Endothelial cell of umbilical vein (primary cell): ENCODE measurements around the gene KCNA3. TPM values are rescaled to one million over a fixed set of nuclear protein-coding genes. Genes with fewer than 3 reads are reported as not detected.

Source experiments
- BruUV-seq: library from RNA; stranded (reverse); fragments of 400-500 nt; replicated peaks from 2 replicates; lab custom pipeline; 2021; lab: Mats Ljungman, UMichigan
- CTCF ChIA-PET: fragments of 300-600, 350-600 bp; sonication (Branson Sonifier 250); formaldehyde crosslinking; loops from one replicate; lab custom pipeline; 2021; ENCODE audit warnings: antibody characterized with exemption, inconsistent platforms; lab: Charles Lee
- POLR2A ChIA-PET: fragments of 300-600, 350-600 bp; sonication (Branson Sonifier 250); formaldehyde crosslinking; loops from one replicate; lab custom pipeline; 2021; ENCODE audit warnings: antibody characterized with exemption, inconsistent platforms; lab: Charles Lee
- DNase-seq: peaks from one replicate; pipeline ENCODE4 v3.0.0-alpha.2; 2011; ENCODE audit warnings: low read depth, low spot score
- FAIRE-seq: peaks from 2 replicates; lab custom pipeline; 2011; peaks lifted over from hg19 to GRCh38; lab: Jason Lieb, UNC
- H2AFZ ChIP-seq: 2 replicates; pipeline ENCODE4 v1.6.0; 2012; ENCODE audit warnings: low read depth, low read length, control low read depth, inconsistent platforms
- H3K27ac ChIP-seq: 2 replicates; pipeline ENCODE4 v1.5.1; 2011; ENCODE audit warnings: low read depth, mild to moderate bottlenecking, control low read depth, low read length, moderate library complexity; ENCODE audit not compliant: insufficient read depth
- H3K27me3 ChIP-seq, 2 experiments: 2 replicates each; pipeline versions ENCODE4 v1.6.0 to v1.6.1; 2011; ENCODE audit warnings: low read length in 2 of 2, mixed read lengths in 1 of 2; ENCODE audit not compliant: control insufficient read depth in 2 of 2, insufficient read depth in 2 of 2
- H3K36me3 ChIP-seq, 2 experiments: 2 replicates in 1 of 2; 3 replicates in 1 of 2; pipeline ENCODE4 v1.5.1; 2011; ENCODE audit warnings: low read length in 2 of 2, mild to moderate bottlenecking in 1 of 2, moderate library complexity in 1 of 2; ENCODE audit not compliant: control insufficient read depth in 2 of 2, insufficient read depth in 2 of 2; ENCODE audit errors: extremely low read depth in 1 of 2
- H3K4me1 ChIP-seq: 3 replicates; pipeline ENCODE4 v1.5.1; 2011; ENCODE audit warnings: mild to moderate bottlenecking, low read length; ENCODE audit not compliant: control insufficient read depth, insufficient read depth; ENCODE audit errors: extremely low read depth
- H3K4me2 ChIP-seq: 2 replicates; pipeline ENCODE4 v1.6.1; 2011; ENCODE audit warnings: low read length, control low read depth, mixed read lengths; ENCODE audit not compliant: insufficient read depth
- H3K4me3 ChIP-seq, 3 experiments: fragments of 200-600 bp in 1 of 3; sonication (generic), shearing (Covaris generic) in 1 of 3; replicated peaks in 1 of 3; 2 replicates each; pipeline ENCODE4 v1.5.1; 2011 to 2016; ENCODE audit warnings: control low read depth in 3 of 3, low read length in 3 of 3, mild to moderate bottlenecking in 2 of 3, inconsistent platforms in 1 of 3, low read depth in 1 of 3, moderate library complexity in 1 of 3; ENCODE audit not compliant: insufficient read depth in 1 of 3
- H3K79me2 ChIP-seq: 2 replicates; pipeline ENCODE4 v1.6.0; 2012; ENCODE audit warnings: low read length, inconsistent platforms; ENCODE audit not compliant: control insufficient read depth, insufficient read depth
- H3K9ac ChIP-seq: replicated peaks from 2 replicates; pipeline ENCODE3; 2011; ENCODE audit warnings: low read length, control low read depth; ENCODE audit not compliant: insufficient read depth; ENCODE audit errors: extremely low read depth
- H3K9me1 ChIP-seq: replicated peaks from 3 replicates; pipeline ENCODE4 v1.6.0; 2011; ENCODE audit warnings: mild to moderate bottlenecking, low read length; ENCODE audit not compliant: control insufficient read depth, insufficient read depth; ENCODE audit errors: extremely low read depth
- H3K9me3 ChIP-seq: replicated peaks from 2 replicates; pipeline ENCODE4 v1.5.1; 2012; ENCODE audit warnings: low read length, inconsistent platforms; ENCODE audit not compliant: control insufficient read depth, insufficient read depth
- H4K20me1 ChIP-seq: replicated peaks from 2 replicates; pipeline ENCODE3; 2011; ENCODE audit warnings: mild to moderate bottlenecking, low read length; ENCODE audit not compliant: control insufficient read depth, insufficient read depth; ENCODE audit errors: extremely low read depth
- CTCF ChIP-seq, 2 donors: IDR thresholded peaks; 1 replicate in 1 of 2; 2 replicates in 1 of 2; pipeline ENCODE4 v1.5.1; 2011; ENCODE audit warnings: low read length in 2 of 2, mild to moderate bottlenecking in 2 of 2, moderate library complexity in 2 of 2, control low read depth in 1 of 2, inconsistent platforms in 1 of 2, low read depth in 1 of 2; ENCODE audit not compliant: insufficient read depth in 1 of 2; ENCODE audit errors: extremely low read depth in 1 of 2
- EZH2 ChIP-seq: IDR thresholded peaks from 2 replicates; pipeline ENCODE4 v1.6.1; 2012; ENCODE audit warnings: borderline replicate concordance, low read depth, mild to moderate bottlenecking, moderate library complexity, low read length, inconsistent platforms; ENCODE audit not compliant: severe bottlenecking
- FOS ChIP-seq: IDR thresholded peaks from 2 replicates; pipeline ENCODE4 v1.6.1; 2011; ENCODE audit warnings: mild to moderate bottlenecking, low read length, moderate library complexity, borderline replicate concordance; ENCODE audit not compliant: insufficient read depth
- GATA2 ChIP-seq: IDR thresholded peaks from 2 replicates; pipeline ENCODE4 v1.7.0; 2011; ENCODE audit warnings: low read depth, mild to moderate bottlenecking, moderate library complexity, mixed read lengths, low read length; ENCODE audit not compliant: insufficient read length, insufficient read depth
- JUN ChIP-seq: IDR thresholded peaks from 2 replicates; pipeline ENCODE4 v1.6.1; 2011; ENCODE audit warnings: borderline replicate concordance, low read depth; ENCODE audit not compliant: insufficient read length, insufficient read depth
- MAX ChIP-seq: IDR thresholded peaks from 2 replicates; pipeline ENCODE4 v1.6.1; 2011; ENCODE audit not compliant: insufficient read depth, insufficient read length
- MYC ChIP-seq: IDR thresholded peaks from one replicate; pipeline ENCODE4 v1.6.1; 2011; ENCODE audit warnings: mild to moderate bottlenecking, low read depth, low read length
- POLR2A ChIP-seq: IDR thresholded peaks from 2 replicates; pipeline ENCODE4 v1.6.1; 2012; ENCODE audit warnings: low read depth, mild to moderate bottlenecking, control low read depth, low read length
- POLR2AphosphoS5 ChIP-seq: IDR thresholded peaks from 2 replicates; pipeline ENCODE4 v1.6.1; 2012; ENCODE audit warnings: low read depth, mild to moderate bottlenecking, control low read depth, low read length, moderate library complexity; ENCODE audit not compliant: insufficient read depth
- dilution Hi-C: fragments of 300-500 bp; cut with MboI; formaldehyde crosslinking; loops from one replicate; pipeline ENCODE4 v1.15.0; 2019; ENCODE audit warnings: low sequenced_read_pairs; ENCODE audit not compliant: extremely low pct_ligation_motif_present
- intact Hi-C: fragments of 100-400 bp; cut with micrococcal nuclease; formaldehyde crosslinking; loops from one replicate; pipeline ENCODE4 v1.10.0; 2022
- polyA plus RNA-seq, 4 experiments: library from polyadenylated mRNA; depleted of rRNA in 3 of 4; stranded (reverse) in 3 of 4; unstranded in 1 of 4; fragments of >200 nt; gene quantifications; 2 replicates each; pipeline versions ENCODE4 v1.2.1 to v1.2.3, GENCODE V29; 2011 to 2012; ENCODE audit warnings: missing spikeins in 1 of 4
- total RNA-seq: library from RNA; stranded (reverse); gene quantifications from 2 replicates; pipeline ENCODE4 v1.2.3, GENCODE V29; 2021

KCNA3 gene
- total and polyA plus RNA-seq, 2 donors (not counting 3 experiments of a cell fraction or from before 2014, with no cell fraction given): not detected

- FAIRE-seq: no peak
- Histone ChIP-seq H3K9ac (no peak overlapping the region), H3K27me3 (no peaks in the 10 kb centered on the region), H3K27ac (no peak overlapping the region), H3K9me3 (no peaks in the 10 kb centered on the region), H4K20me1 (no peaks in the 10 kb centered on the region), H3K36me3 (no peaks in the 10 kb centered on the region), H3K79me2 (no peaks in the 10 kb centered on the region), H3K4me2 (no peak overlapping the region), H3K4me3 (no peak overlapping the region), H3K4me1 (no peaks in the 10 kb centered on the region), H2AFZ (no peak overlapping the region), H3K9me1 (no peaks in the 10 kb centered on the region)
- ChIA-PET CTCF (no interaction called here), POLR2A (no interaction called here)
- dilution Hi-C loops: no loop called here
- no TSS peak for BruUV-seq
- intact Hi-C loops: no loop called here
- no peak for TF ChIP-seq GATA2
- no peak for TF ChIP-seq MYC
- TF ChIP-seq POLR2A: no peak
- TF ChIP-seq JUN: no peak
- no peak for TF ChIP-seq EZH2
- no peak for TF ChIP-seq FOS
- no peak for TF ChIP-seq POLR2AphosphoS5
- no peak for TF ChIP-seq MAX
- no peak for TF ChIP-seq CTCF (IDR thresholded peaks at IDR 0.05; ENCODE audit: extremely low read depth in 1 of 2, insufficient read depth in 1 of 2, low read depth in 1 of 2, low read length in 2 of 2)
- DNase-seq: no peak
Measured at GRCh38 chr1:110688514-110688913, 13.8 kb upstream of the KCNA3 start.
